ENCODE data around the gene LCA5L.

DNA sequence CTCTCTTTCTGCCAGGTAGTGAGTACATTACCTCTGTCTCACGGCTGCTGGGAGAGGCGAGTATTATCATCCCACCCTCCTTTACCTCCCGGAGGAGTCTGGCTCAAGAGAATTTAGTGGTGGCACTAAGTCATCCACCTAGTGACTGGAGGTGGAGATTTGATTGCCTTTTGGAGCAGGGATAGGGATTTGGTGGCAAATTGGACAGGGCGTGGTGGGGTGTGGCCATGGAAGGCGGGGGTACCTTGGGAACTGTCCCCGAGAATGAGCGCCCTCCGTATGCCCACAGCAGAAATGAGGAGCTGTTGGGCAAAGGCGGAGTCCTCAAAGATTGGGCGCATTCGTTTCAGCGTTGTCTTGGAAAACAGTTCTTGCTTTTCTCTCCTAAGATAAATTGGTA, 64.6 kb downstream of the LCA5L start:
- TF ChIP-seq, protein P1, sequence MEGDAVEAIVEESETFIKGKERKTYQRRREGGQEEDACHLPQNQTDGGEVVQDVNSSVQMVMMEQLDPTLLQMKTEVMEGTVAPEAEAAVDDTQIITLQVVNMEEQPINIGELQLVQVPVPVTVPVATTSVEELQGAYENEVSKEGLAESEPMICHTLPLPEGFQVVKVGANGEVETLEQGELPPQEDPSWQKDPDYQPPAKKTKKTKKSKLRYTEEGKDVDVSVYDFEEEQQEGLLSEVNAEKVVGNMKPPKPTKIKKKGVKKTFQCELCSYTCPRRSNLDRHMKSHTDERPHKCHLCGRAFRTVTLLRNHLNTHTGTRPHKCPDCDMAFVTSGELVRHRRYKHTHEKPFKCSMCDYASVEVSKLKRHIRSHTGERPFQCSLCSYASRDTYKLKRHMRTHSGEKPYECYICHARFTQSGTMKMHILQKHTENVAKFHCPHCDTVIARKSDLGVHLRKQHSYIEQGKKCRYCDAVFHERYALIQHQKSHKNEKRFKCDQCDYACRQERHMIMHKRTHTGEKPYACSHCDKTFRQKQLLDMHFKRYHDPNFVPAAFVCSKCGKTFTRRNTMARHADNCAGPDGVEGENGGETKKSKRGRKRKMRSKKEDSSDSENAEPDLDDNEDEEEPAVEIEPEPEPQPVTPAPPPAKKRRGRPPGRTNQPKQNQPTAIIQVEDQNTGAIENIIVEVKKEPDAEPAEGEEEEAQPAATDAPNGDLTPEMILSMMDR (IDR thresholded peaks at IDR 0.05), result no peak
- no peak for TF ChIP-seq POLR2A (IDR thresholded peaks at IDR 0.05)

Measured in thyroid gland (tissue), 4 donors.